HUES6 (cell line): Measurements from ENCODE around the gene OPTN.
A peak's percentile ranks its signal among the peaks of the same experiment; 100 is the strongest.

Experiments
- H3K27ac ChIP-seq: 2 replicates; pipeline ENCODE4 v1.7.0; 2013; ENCODE audit warnings: low read depth, mild to moderate bottlenecking, low read length, inconsistent platforms
- H3K27me3 ChIP-seq: 2 replicates; pipeline ENCODE4 v1.6.1; 2013; ENCODE audit warnings: low read length; ENCODE audit not compliant: control insufficient read depth, insufficient read depth
- H3K36me3 ChIP-seq: 2 replicates; pipeline ENCODE4 v1.6.1; 2013; ENCODE audit warnings: low read length; ENCODE audit not compliant: control insufficient read depth, insufficient read depth
- H3K4me1 ChIP-seq: 2 replicates; pipeline ENCODE4 v1.6.1; 2013; ENCODE audit warnings: low read length; ENCODE audit not compliant: control insufficient read depth, insufficient read depth
- H3K4me3 ChIP-seq: 2 replicates; pipeline ENCODE4 v1.5.1; 2013; ENCODE audit warnings: low read depth, low read length
- H3K9ac ChIP-seq: one replicate; pipeline ENCODE4 v1.6.1; 2013; ENCODE audit warnings: mild to moderate bottlenecking, low read length
- H3K9me3 ChIP-seq: 2 replicates; pipeline ENCODE4 v1.6.1; 2013; ENCODE audit warnings: low read depth, low read length; ENCODE audit not compliant: control insufficient read depth, insufficient read depth

OPTN gene

GRCh38 chr10:13161857-13162271 is 61.9 kb downstream of the OPTN start:
- no peaks in the 10 kb centered on the region for H3K27me3 ChIP-seq
- peaks cover 7% of the 10 kb centered on the region for H3K4me1 ChIP-seq
- H3K27ac ChIP-seq = peak overlapping the region; percentile 30; the same call in 1 of the 2 replicates
- H3K9me3 ChIP-seq = no peaks in the 10 kb centered on the region
- H3K4me3 ChIP-seq = peak overlapping the region; percentile 80
- H3K9ac ChIP-seq = peak overlapping the region; percentile 76
- H3K36me3 ChIP-seq = peaks cover 28% of the 10 kb centered on the region

GRCh38 chr10:13163859-13164258 is 63.9 kb downstream of the OPTN start:
- Histone ChIP-seq H3K4me3 (no peak overlapping the region), H3K27ac (no peak overlapping the region), H3K9me3 (no peaks in the 10 kb centered on the region), H3K27me3 (no peaks in the 10 kb centered on the region), H3K4me1 (peaks cover 7% of the 10 kb centered on the region), H3K36me3 (peaks cover 43% of the 10 kb centered on the region), H3K9ac (no peak overlapping the region)

DNA sequence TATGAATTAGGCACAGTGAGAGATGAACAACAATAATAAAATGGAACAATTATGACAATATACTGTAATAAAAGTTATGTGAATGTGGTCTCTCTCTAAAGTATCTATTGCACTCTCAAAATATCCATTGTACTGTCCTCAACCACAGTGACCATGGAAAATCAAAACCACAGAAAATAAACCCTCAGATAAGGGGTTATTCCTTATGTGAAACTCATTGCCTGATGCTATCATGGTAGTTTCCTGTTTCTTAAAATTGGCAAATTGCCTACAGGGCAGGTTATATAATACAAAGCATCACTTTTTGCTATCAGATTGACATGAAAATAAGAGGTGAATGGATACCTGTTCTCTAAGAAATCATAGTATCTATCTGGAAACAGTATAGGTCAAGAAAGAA is 65.2 kb downstream of the OPTN start:
- Histone ChIP-seq H3K27me3 (no peaks in the 10 kb centered on the region), H3K4me1 (peaks cover 7% of the 10 kb centered on the region), H3K36me3 (peaks cover 50% of the 10 kb centered on the region), H3K4me3 (no peak overlapping the region), H3K27ac (no peak overlapping the region), H3K9me3 (no peaks in the 10 kb centered on the region), H3K9ac (no peak overlapping the region)

DNA sequence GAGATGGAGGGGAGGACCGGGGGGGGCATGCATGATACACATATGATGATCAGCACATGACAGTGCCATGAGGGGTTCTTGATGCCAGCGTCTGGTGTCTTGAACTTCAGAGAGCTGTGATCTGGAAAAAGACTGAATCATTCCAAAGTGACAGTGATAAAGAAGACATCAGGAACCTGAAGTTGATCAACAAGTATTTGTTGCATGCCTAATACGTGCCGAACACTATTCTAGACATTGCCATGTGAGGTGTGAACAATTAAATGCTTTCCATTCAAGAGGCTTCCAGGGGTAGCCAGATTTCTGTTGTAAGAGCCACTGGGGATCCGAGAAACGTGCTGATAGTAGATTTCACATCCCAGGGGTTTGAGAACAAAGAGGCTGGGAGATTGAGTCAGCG is 67.6 kb downstream of the OPTN start:
- Histone ChIP-seq H3K4me1 (peaks cover under 1% of the 10 kb centered on the region; the same call in 1 of the 2 replicates), H3K9me3 (no peaks in the 10 kb centered on the region), H3K9ac (no peak overlapping the region), H3K36me3 (peaks cover 73% of the 10 kb centered on the region), H3K27ac (no peak overlapping the region), H3K4me3 (no peak overlapping the region), H3K27me3 (no peaks in the 10 kb centered on the region)

DNA sequence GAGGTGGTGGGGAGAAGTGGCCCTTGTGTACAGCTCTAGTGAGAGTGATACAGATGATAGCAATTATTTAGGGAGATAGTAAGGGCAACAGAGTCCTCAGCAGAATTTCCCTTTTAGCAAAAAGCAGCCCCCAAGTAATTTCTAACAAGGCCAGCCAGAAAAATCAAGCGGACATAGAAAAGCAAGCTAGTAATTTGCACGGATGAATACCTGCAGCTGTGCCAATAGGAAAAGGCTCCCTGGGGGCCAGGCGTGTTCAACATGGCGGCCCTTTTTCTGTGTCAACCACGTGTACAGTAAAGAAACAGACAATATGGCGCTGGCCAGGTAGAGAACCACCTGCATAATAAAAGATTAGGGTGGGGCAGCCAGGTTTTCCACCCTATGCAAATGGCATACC is 68.8 kb downstream of the OPTN start:
- H3K9ac ChIP-seq = no peak overlapping the region
- no peak overlapping the region for H3K27ac ChIP-seq
- no peaks in the 10 kb centered on the region for H3K9me3 ChIP-seq
- H3K4me1 ChIP-seq = no peaks in the 10 kb centered on the region
- H3K4me3 ChIP-seq = no peak overlapping the region
- H3K36me3 ChIP-seq = peaks cover 81% of the 10 kb centered on the region
- H3K27me3 ChIP-seq = no peaks in the 10 kb centered on the region

DNA sequence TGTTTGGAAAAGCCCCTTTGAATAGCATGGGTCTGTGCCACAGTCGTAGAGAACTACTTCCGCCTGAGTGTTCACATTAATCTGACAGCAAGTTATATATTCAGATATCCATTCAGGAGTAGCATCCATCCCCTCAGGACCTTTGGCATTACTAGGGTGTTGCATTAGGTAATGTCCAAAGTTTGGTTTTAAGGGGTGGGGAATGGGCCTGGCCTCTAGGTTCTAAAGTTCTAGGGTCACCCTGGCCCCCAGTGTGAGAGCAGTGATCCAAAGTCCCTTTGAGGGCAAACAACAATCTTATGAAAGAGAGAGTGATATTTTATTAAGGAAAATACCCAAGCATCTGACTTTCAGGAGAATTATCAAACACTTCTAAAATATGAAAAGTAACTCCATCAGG is 73.7 kb downstream of the OPTN start:
- Histone ChIP-seq H3K9ac (no peak overlapping the region), H3K27me3 (no peaks in the 10 kb centered on the region), H3K4me3 (no peak overlapping the region), H3K27ac (no peak overlapping the region), H3K9me3 (no peaks in the 10 kb centered on the region), H3K4me1 (no peaks in the 10 kb centered on the region), H3K36me3 (peaks cover 90% of the 10 kb centered on the region)

DNA sequence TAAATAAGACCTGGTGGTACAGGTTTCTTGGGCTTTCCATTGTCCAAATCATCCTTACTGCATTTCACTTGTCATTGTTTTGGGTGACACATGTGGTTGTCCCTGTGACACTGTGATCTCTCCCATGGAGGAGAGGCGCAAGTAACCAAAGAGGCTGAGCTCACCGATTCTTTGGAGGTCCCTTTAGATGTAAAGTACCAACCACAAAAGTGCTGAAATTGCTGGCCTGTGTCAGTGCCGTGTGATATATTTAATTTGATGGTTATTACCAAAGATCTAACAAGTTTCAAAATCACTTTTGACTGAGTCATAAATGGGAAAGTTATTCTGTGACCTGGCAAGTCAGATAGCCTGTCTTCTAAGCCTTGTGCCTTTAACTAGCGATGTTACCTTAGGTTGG is 80.8 kb downstream of the OPTN start:
- Histone ChIP-seq H3K4me1 (no peaks in the 10 kb centered on the region), H3K36me3 (peaks cover 98% of the 10 kb centered on the region), H3K4me3 (no peak overlapping the region), H3K27me3 (no peaks in the 10 kb centered on the region), H3K9ac (no peak overlapping the region), H3K9me3 (no peaks in the 10 kb centered on the region), H3K27ac (no peak overlapping the region)

- H3K36me3 ChIP-seq = peaks cover 99% of the 10 kb centered on the region
- no peaks in the 10 kb centered on the region for H3K4me1 ChIP-seq
- H3K9ac ChIP-seq = no peak overlapping the region
- H3K4me3 ChIP-seq = no peak overlapping the region
- no peaks in the 10 kb centered on the region for H3K27me3 ChIP-seq
- H3K9me3 ChIP-seq = no peaks in the 10 kb centered on the region; the same call in 1 of the 2 replicates
- H3K27ac ChIP-seq = no peak overlapping the region
These were observed 82.5 kb downstream of the OPTN start for GRCh38 chr10:13182424-13182823.

- Histone ChIP-seq H3K9ac (no peak overlapping the region), H3K4me3 (no peak overlapping the region), H3K27ac (no peak overlapping the region), H3K36me3 (peaks cover 99% of the 10 kb centered on the region), H3K4me1 (no peaks in the 10 kb centered on the region), H3K27me3 (no peaks in the 10 kb centered on the region), H3K9me3 (no peaks in the 10 kb centered on the region; the same call in 1 of the 2 replicates)
These were observed 83.7 kb downstream of the OPTN start for GRCh38 chr10:13183625-13184024.

DNA sequence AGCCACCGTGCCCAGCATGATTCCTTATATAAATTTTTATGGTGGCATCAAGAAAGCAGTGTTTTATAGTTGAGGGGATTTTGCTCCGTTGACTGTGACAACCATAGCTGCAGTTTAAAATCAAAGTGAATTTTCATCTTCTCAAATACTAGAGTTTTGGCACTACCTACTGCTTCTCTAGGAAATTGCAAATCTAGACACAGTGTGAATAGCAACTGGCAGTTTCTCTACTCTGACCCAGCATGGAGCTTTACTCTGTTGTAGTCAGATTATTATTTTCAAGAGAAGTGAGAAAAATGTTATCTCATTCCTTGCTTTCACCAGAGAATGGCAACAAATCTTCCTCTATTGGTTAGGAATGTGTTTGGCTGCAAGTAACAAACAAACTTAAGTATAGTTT is 84.3 kb downstream of the OPTN start:
- Histone ChIP-seq H3K4me1 (no peaks in the 10 kb centered on the region), H3K27ac (no peak overlapping the region), H3K27me3 (no peaks in the 10 kb centered on the region), H3K9me3 (no peaks in the 10 kb centered on the region; the same call in 1 of the 2 replicates), H3K36me3 (peaks cover 98% of the 10 kb centered on the region), H3K9ac (no peak overlapping the region), H3K4me3 (no peak overlapping the region)

- Histone ChIP-seq H3K9me3 (no peaks in the 10 kb centered on the region; the same call in 1 of the 2 replicates), H3K9ac (no peak overlapping the region), H3K4me1 (no peaks in the 10 kb centered on the region), H3K4me3 (no peak overlapping the region), H3K27ac (no peak overlapping the region), H3K27me3 (no peaks in the 10 kb centered on the region), H3K36me3 (peaks cover 98% of the 10 kb centered on the region)
These were observed 85.0 kb downstream of the OPTN start for GRCh38 chr10:13184730-13185514.
